ENCODE measurements around the gene UVRAG.

UVRAG gene

DNA sequence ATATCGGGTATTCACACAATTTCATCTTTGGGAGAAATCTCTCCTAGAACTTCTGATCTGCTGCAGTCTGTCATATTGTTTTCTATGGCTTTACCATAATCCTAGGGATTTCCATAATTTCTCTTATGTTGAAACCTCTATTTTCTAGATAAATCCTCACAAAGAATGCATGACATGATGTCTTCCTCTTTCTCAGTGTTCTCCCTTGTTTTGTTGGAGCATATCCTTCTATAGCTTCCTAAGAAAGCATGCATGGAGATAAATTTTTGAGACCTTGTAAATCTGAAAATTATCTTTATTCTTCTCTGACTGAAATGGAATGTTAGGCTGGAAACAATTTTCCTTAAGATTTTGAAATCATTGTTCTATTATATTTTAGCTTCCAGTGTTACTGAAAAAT lies 275.8 kb downstream of the UVRAG start:
- no peak overlapping the region for H3K4me2 ChIP-seq (ENCODE audit: low read length)
- no peak overlapping the region for H3K9ac ChIP-seq
- no peak for TF ChIP-seq CTCF (IDR thresholded peaks at IDR 0.05)

GRCh38 chr11:76094740-76095139 lies 279.7 kb downstream of the UVRAG start:
- Histone ChIP-seq H3K4me2 (ENCODE audit: low read length) (no peak overlapping the region), H2AFZ (no peak overlapping the region), H3K36me3 (ENCODE audit: control insufficient read depth, insufficient read depth, low read length) (no peaks in the 10 kb centered on the region), H3K27ac (no peak overlapping the region), H3K79me2 (no peaks in the 10 kb centered on the region), H3K9ac (no peak overlapping the region), H3K9me3 (ENCODE audit: control insufficient read depth, low read length) (no peaks in the 10 kb centered on the region), H3K4me1 (peaks cover 3% of the 10 kb centered on the region), H3K4me3 (ENCODE audit: low read depth, low read length) (no peak overlapping the region), H3K27me3 (ENCODE audit: control insufficient read depth, insufficient read depth, low read length) (no peaks in the 10 kb centered on the region)
- TF ChIP-seq CTCF (IDR thresholded peaks at IDR 0.05): no peak

More for the DNA sequence above, 275.8 kb downstream of the UVRAG start:
- no peaks in the 10 kb centered on the region for H3K79me2 ChIP-seq
- H3K27ac ChIP-seq: no peak overlapping the region
- H3K4me1 ChIP-seq: no peaks in the 10 kb centered on the region
- H3K27me3 ChIP-seq (ENCODE audit: control insufficient read depth, insufficient read depth, low read length): no peaks in the 10 kb centered on the region
- H2AFZ ChIP-seq: no peak overlapping the region
- H3K4me3 ChIP-seq (ENCODE audit: low read depth, low read length): no peak overlapping the region
- no peaks in the 10 kb centered on the region for H3K9me3 ChIP-seq (ENCODE audit: control insufficient read depth, low read length)
- H3K36me3 ChIP-seq (ENCODE audit: control insufficient read depth, insufficient read depth, low read length): no peaks in the 10 kb centered on the region

DNA sequence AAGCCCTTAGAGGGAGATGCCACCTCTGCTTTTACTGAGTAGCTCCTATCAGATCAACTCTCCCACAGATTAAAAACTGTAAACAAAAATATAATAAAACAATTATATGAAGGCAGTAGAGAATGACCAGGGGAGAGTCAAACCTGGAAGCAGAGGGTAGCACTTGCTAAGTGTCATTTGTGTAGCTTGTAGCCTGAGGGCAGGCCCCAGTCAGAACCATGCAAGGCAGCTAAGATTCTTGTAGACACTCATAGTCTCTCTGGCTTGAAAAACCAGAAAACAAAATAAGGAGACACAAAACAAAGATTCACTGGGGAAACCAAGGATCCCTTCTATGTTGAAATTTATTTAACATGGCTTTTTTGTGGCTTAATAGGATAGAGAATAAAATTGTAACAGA lies 280.9 kb downstream of the UVRAG start:
- Histone ChIP-seq H3K9ac (no peak overlapping the region), H3K27me3 (ENCODE audit: control insufficient read depth, insufficient read depth, low read length) (no peaks in the 10 kb centered on the region), H3K4me1 (peaks cover 3% of the 10 kb centered on the region), H3K79me2 (no peaks in the 10 kb centered on the region), H2AFZ (no peak overlapping the region), H3K36me3 (ENCODE audit: control insufficient read depth, insufficient read depth, low read length) (no peaks in the 10 kb centered on the region), H3K4me3 (ENCODE audit: low read depth, low read length) (no peak overlapping the region), H3K27ac (no peak overlapping the region), H3K9me3 (ENCODE audit: control insufficient read depth, low read length) (no peaks in the 10 kb centered on the region), H3K4me2 (ENCODE audit: low read length) (no peak overlapping the region)
- TF ChIP-seq CTCF (IDR thresholded peaks at IDR 0.05): no peak

DNA sequence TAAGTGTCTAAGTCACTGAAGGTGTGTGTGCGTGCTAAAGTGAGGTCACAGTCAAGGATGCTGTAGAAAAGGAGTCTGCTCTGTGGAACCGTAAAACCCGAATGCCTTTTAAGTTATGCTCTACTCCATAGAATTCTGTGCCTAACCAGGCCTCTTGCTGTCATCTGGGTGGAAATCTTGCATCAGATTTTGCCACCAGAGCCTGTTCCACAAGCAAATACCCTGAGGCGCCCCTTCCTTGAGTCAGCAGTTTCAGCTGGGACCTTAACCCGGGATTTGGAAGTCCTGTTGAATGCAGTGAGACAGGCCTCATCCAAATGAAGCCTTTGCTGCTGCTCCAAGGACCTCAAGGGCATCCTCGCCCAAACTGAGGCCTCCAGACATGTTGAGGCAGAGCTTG lies 281.5 kb downstream of the UVRAG start:
- Histone ChIP-seq H3K4me1 (peaks cover 3% of the 10 kb centered on the region), H3K4me2 (ENCODE audit: low read length) (no peak overlapping the region)
- no peak for TF ChIP-seq CTCF (IDR thresholded peaks at IDR 0.05)

DNA sequence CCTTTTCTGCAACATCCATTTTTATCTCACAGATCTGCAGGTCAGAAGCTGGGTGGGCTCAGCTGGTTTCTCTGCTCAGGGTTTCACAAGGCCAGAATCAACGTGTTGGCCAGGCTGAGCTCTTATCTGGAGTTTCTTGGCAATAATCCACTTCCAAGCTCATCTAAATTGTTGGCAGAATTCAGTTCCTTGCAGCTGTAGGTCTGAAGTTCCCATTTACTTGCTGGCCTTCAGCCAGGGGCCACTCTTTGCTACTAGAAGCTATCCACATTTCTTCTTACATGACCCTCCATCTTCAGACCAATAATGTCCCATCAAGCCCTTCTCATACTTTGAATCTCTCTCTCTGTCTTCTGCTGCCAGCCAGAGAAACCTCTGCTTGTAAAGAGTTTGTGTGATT lies 287.8 kb downstream of the UVRAG start:
- no peaks in the 10 kb centered on the region for H3K27me3 ChIP-seq (ENCODE audit: control insufficient read depth, insufficient read depth, low read length)
- H3K36me3 ChIP-seq (ENCODE audit: control insufficient read depth, insufficient read depth, low read length): no peaks in the 10 kb centered on the region
- H3K27ac ChIP-seq: no peak overlapping the region
- no peak overlapping the region for H3K4me3 ChIP-seq (ENCODE audit: low read depth, low read length)
- H3K9me3 ChIP-seq (ENCODE audit: control insufficient read depth, low read length): no peaks in the 10 kb centered on the region
- no peaks in the 10 kb centered on the region for H3K4me1 ChIP-seq
- no peak for TF ChIP-seq CTCF (IDR thresholded peaks at IDR 0.05)
- no peak overlapping the region for H3K4me2 ChIP-seq (ENCODE audit: low read length)
- H3K9ac ChIP-seq: no peak overlapping the region
- peaks cover 2% of the 10 kb centered on the region for H3K79me2 ChIP-seq
- no peak overlapping the region for H2AFZ ChIP-seq

More for the DNA sequence above, 281.5 kb downstream of the UVRAG start:
- Histone ChIP-seq H3K79me2 (no peaks in the 10 kb centered on the region), H3K9me3 (ENCODE audit: control insufficient read depth, low read length) (no peaks in the 10 kb centered on the region), H3K27me3 (ENCODE audit: control insufficient read depth, insufficient read depth, low read length) (no peaks in the 10 kb centered on the region), H3K4me3 (ENCODE audit: low read depth, low read length) (no peak overlapping the region), H3K36me3 (ENCODE audit: control insufficient read depth, insufficient read depth, low read length) (no peaks in the 10 kb centered on the region), H3K27ac (no peak overlapping the region), H2AFZ (no peak overlapping the region), H3K9ac (no peak overlapping the region)

Measured in parathyroid adenoma (tissue), 2 donors.